Small intestine (tissue), 7 donors: ENCODE results near the gene ZBTB4. TPM values are rescaled to one million over a fixed set of nuclear protein-coding genes. Genes with fewer than 3 reads are reported as not detected.

ENCODE experiments used
- DNase-seq, 2 donors: peaks; one replicate each; pipeline versions ENCODE4 v3.0.0 to v3.0.0-alpha.2; 2013
- FAIRE-seq: peaks from 2 replicates; lab custom pipeline; 2012; peaks lifted over from hg19 to GRCh38; lab: Jason Lieb, UNC
- H3K27ac ChIP-seq, 3 donors: one replicate each; pipeline ENCODE4 v1.5.1; 2013; ENCODE audit warnings: low read length in 2 of 3, mild to moderate bottlenecking in 2 of 3, control low read depth in 1 of 3, inconsistent platforms in 1 of 3, low read depth in 1 of 3, moderate library complexity in 1 of 3
- H3K27me3 ChIP-seq, 3 donors: one replicate each; pipeline ENCODE4 v1.6.1; 2013; ENCODE audit warnings: low read length in 3 of 3, inconsistent platforms in 1 of 3; ENCODE audit not compliant: control insufficient read depth in 3 of 3, insufficient read depth in 3 of 3
- H3K36me3 ChIP-seq, 3 donors: one replicate each; pipeline ENCODE4 v1.6.1; 2013; ENCODE audit warnings: low read length in 3 of 3, inconsistent platforms in 1 of 3, low read depth in 1 of 3, mild to moderate bottlenecking in 1 of 3, moderate library complexity in 1 of 3; ENCODE audit not compliant: control insufficient read depth in 3 of 3, insufficient read depth in 2 of 3
- H3K4me1 ChIP-seq, 3 donors: one replicate each; pipeline ENCODE4 v1.6.1; 2013; ENCODE audit warnings: low read length in 2 of 3, inconsistent platforms in 1 of 3, low read depth in 1 of 3, mild to moderate bottlenecking in 1 of 3, moderate library complexity in 1 of 3; ENCODE audit not compliant: control insufficient read depth in 3 of 3, insufficient read depth in 2 of 3
- H3K4me3 ChIP-seq, 3 donors: one replicate each; pipeline ENCODE4 v1.5.1; 2013; ENCODE audit warnings: low read length in 3 of 3, control low read depth in 1 of 3, inconsistent platforms in 1 of 3, low read depth in 1 of 3, mild to moderate bottlenecking in 1 of 3, moderate library complexity in 1 of 3
- H3K9me3 ChIP-seq, 2 donors: one replicate each; pipeline ENCODE4 v1.6.1; 2013; ENCODE audit warnings: low read depth in 1 of 2, low read length in 1 of 2; ENCODE audit not compliant: control insufficient read depth in 2 of 2, insufficient read depth in 1 of 2
- WGBS, 3 donors: extraction: QIAGEN DNeasy Blood & Tissue Kit; methylation state at CpG; one replicate each; pipeline ENCODE4 v1.1.7; 2013; 5-methylcytosine and 5-hydroxymethylcytosine counted together
- polyA plus RNA-seq, 4 donors: library from polyadenylated mRNA; stranded (reverse) in 3 of 4; unstranded in 1 of 4; fragments of 200-250 nt in 3 of 4; fragments of 120-200 nt in 1 of 4; gene quantifications; one replicate each; pipeline versions ENCODE4 v1.2.1 to v1.2.3, GENCODE V29; 2013
- donor health status: healthy with polysubstance abuse.
- donor health status: control.
- donor health status: control.
- donor health status: Bipolar disorder and iron deficiency.
- donor health status: healthy.

Gene ZBTB4
- polyA plus RNA-seq, 4 donors = 7.6 to 76.4 (median 12.4) TPM

DNA sequence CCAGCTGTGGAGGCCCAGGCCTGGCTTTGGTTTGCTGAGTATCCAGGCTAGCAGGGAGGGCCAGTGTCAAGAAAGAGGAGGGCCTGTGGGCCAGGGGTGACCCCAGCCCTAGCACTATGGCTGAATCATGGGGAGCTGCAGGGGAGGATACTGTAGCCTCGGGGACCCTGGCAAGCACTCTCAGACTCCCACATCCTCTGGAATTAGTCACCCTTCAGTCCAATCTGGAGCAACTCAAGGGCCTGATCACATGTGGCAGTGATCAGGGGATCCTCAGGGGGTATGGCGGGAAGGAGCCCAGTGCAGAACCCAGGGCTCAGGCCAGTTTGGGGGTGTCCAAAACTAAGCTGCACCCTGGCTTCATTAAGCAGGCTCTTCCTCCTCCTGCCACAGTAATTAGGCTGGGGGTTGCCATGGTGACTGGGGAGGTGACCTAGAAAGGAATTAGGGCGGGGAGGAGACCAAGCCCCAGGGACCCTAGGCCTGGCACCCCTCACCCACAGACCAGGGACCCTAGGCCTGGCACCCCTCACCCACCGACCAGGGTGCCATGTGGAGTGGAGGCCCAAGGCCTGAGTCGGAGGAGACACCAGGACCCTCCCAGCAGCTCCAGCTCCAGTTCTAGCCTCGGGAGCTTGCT is 66.0 kb downstream of the ZBTB4 start:
- DNase-seq (no peak), FAIRE-seq (no peak)
- Histone ChIP-seq H3K4me3 (no peak overlapping the region), H3K27ac (no peak overlapping the region), H3K27me3 (peaks cover 0 to 20% (median 0%) of the 10 kb centered on the region in 3 donors), H3K36me3 (peaks cover 0 to 18% (median 0%) of the 10 kb centered on the region in 3 donors), H3K9me3 (no peaks in the 10 kb centered on the region), H3K4me1 (no peaks in the 10 kb centered on the region)
- 73 to 82% (median 77%) methylated on average over 6 of the region's 6 CpGs for WGBS, 3 donors

DNA sequence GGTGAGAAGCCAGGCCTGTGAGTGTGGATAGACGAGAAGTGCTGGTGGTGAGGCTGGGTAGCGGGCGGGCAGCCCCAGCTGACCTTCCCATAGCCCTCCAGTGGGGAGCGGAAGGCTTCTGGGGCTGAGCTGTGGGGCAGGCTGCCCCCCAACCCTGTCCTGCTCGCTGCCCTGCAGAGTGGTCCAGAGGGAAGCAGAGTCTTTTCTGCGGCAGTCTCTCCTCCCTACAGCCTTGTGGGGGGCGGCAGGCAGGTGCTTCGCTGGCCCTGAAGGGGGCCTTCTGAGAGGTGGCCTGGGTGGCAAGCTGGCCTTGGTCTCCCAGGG is 68.0 kb downstream of the ZBTB4 start:
- WGBS, 3 donors = 88 to 97% (median 89%) methylated on average over 4 to 8 of the region's 8 CpGs

DNA sequence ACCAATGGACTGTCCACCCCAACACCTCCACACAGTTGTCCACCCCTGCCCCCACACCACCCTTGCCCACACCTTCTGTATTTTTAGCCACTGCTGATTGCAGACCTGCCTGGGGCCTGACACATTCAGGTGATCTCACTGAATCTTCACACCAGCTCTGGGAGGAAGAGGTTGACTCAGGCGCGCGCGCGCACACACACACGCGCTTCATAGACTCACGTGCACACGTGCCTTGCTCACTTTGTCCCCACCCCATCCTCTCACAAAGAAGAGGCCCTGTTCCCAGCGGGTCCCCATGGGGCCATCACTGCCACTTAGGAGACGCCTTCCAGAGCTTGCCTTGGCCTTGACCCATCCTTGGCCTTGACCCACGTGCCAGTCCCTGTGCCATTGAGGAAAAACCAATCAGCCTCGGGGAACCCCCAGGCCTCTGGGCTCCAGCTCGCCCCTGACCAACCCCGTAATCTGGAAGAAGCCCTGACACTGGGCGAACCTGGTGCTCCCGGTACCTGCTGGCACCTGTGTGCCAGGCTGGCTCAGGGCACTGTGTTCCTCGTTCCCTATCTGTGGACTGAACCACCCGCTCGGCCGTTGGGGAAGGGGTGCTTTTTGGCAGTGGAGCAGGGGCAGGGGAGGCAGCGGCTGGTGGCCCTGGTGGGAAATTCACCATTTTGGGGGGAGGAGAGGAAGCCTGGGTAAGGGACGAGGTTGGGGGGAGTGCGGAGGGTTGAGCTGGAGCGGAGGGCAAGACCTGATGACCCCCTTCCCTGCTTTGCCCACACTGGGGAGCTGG is 68.6 kb downstream of the ZBTB4 start:
- Histone ChIP-seq H3K4me3 (no peak overlapping the region), H3K9me3 (no peaks in the 10 kb centered on the region), H3K27ac (no peak overlapping the region), H3K36me3 (peaks cover 0 to 18% (median 0%) of the 10 kb centered on the region in 3 donors), H3K4me1 (no peaks in the 10 kb centered on the region), H3K27me3 (peaks cover 0 to 40% (median 0%) of the 10 kb centered on the region in 3 donors)
- 75 to 85% (median 79%) methylated on average over 25 of the region's 25 CpGs for WGBS, 3 donors
- DNase-seq (no peak), FAIRE-seq (no peak)

More for the DNA sequence above, 68.0 kb downstream of the ZBTB4 start:
- DNase-seq (no peak), FAIRE-seq (no peak)
- Histone ChIP-seq H3K27me3 (peaks cover 0 to 34% (median 0%) of the 10 kb centered on the region in 3 donors), H3K9me3 (no peaks in the 10 kb centered on the region), H3K36me3 (peaks cover 0 to 18% (median 0%) of the 10 kb centered on the region in 3 donors), H3K27ac (no peak overlapping the region), H3K4me3 (no peak overlapping the region), H3K4me1 (no peaks in the 10 kb centered on the region)

DNA sequence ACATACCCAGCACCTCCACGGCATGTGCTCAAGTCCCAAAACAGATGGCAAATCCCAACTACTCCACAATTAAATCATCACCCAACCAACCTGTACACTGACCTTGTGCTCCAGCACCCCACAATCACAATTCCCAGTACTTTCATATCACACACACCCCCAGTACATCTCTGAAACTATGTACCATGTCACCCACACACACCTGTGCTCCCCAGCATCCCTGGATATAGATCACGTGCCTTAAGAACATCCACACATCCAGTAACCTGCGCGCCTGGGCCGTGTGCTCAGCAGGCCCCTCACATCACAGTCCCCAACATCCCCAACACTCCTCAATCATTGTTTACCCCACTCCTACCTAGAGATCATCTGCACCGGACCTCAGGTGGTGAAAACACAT is 69.7 kb downstream of the ZBTB4 start:
- H3K27ac ChIP-seq = no peak overlapping the region
- H3K36me3 ChIP-seq = peaks cover 0 to 13% (median 0%) of the 10 kb centered on the region in 3 donors
- no peaks in the 10 kb centered on the region for H3K9me3 ChIP-seq
- H3K4me1 ChIP-seq = peaks cover 0 to 4% (median 0%) of the 10 kb centered on the region in 3 donors
- H3K27me3 ChIP-seq = peaks cover 0 to 51% (median 0%) of the 10 kb centered on the region in 3 donors
- WGBS, 3 donors = 82 to 91% (median 90%) methylated on average over 6 of the region's 6 CpGs
- no peak overlapping the region for H3K4me3 ChIP-seq
- no peak for DNase-seq
- no peak for FAIRE-seq

Other genes with a start within 250 kb of the ZBTB4 start
- 10 to 100 TPM in 3 of 4 donors, 1 to 10 TPM in 1; 8.1 to 44.4 (median 16.0) TPM for gene DVL2, start 245.1 kb downstream of the ZBTB4 start, polyA plus RNA-seq
- gene PHF23, start 240.2 kb downstream of the ZBTB4 start, polyA plus RNA-seq = 10 to 100 TPM; 26.4 to 44.3 (median 36.0) TPM
- gene GABARAP, start 237.2 kb downstream of the ZBTB4 start, polyA plus RNA-seq = 1,000 to 10,000 TPM in 1 of 4 donors, 100 to 1,000 TPM in 3; 541 to 1,100 (median 797) TPM
- gene CTDNEP1, start 227.9 kb downstream of the ZBTB4 start, polyA plus RNA-seq = 100 to 1,000 TPM in 2 of 4 donors, 10 to 100 TPM in 2; 70.0 to 132 (median 89.3) TPM
- 10 to 100 TPM; 31.3 to 84.6 (median 45.4) TPM for gene ELP5, start 227.4 kb downstream of the ZBTB4 start, polyA plus RNA-seq
- gene CLDN7, start 217.2 kb downstream of the ZBTB4 start, polyA plus RNA-seq = 100 to 1,000 TPM; 309 to 561 (median 332) TPM
- 1 to 10 TPM in 2 of 4 donors, under 1 TPM in 2; 0.31 to 5.0 (median 1.2) TPM for gene SLC2A4, start 197.9 kb downstream of the ZBTB4 start, polyA plus RNA-seq
- gene YBX2, start 185.0 kb downstream of the ZBTB4 start, polyA plus RNA-seq = 10 to 100 TPM in 2 of 4 donors, 1 to 10 TPM in 2; 4.0 to 49.6 (median 11.1) TPM
- 100 to 1,000 TPM; 238 to 606 (median 340) TPM for gene EIF5A, start 172.0 kb downstream of the ZBTB4 start, polyA plus RNA-seq
- 100 to 1,000 TPM in 2 of 4 donors, 10 to 100 TPM in 2; 48.3 to 152 (median 86.3) TPM for gene GPS2, start 164.3 kb downstream of the ZBTB4 start, polyA plus RNA-seq
- gene NEURL4, start 150.3 kb downstream of the ZBTB4 start, polyA plus RNA-seq = 10 to 100 TPM; 14.3 to 36.9 (median 22.7) TPM
- gene ACAP1, start 143.1 kb downstream of the ZBTB4 start, polyA plus RNA-seq = 10 to 100 TPM in 1 of 4 donors, 1 to 10 TPM in 3; 3.8 to 43.5 (median 8.5) TPM
- 1 to 10 TPM; 6.0 to 8.6 (median 7.9) TPM for gene KCTD11, start 127.5 kb downstream of the ZBTB4 start, polyA plus RNA-seq
- gene TMEM95, start 124.5 kb downstream of the ZBTB4 start, polyA plus RNA-seq = not detected
- gene TNK1, start 98.5 kb downstream of the ZBTB4 start, polyA plus RNA-seq = 10 to 100 TPM in 2 of 4 donors, 1 to 10 TPM in 2; 8.8 to 16.3 (median 10.7) TPM
- gene PLSCR3, start 85.1 kb downstream of the ZBTB4 start, polyA plus RNA-seq = 10 to 100 TPM in 3 of 4 donors, 1 to 10 TPM in 1; 6.3 to 18.0 (median 13.6) TPM
- gene TMEM256, start 75.5 kb downstream of the ZBTB4 start, polyA plus RNA-seq = 100 to 1,000 TPM; 193 to 771 (median 385) TPM
- 1 to 10 TPM in 2 of 4 donors, under 1 TPM in 2; 0.22 to 6.1 (median 2.6) TPM for gene NLGN2, start 71.8 kb downstream of the ZBTB4 start, polyA plus RNA-seq
- not detected for gene SPEM1, start 59.3 kb downstream of the ZBTB4 start, polyA plus RNA-seq
- not detected for gene SPEM2, start 54.0 kb downstream of the ZBTB4 start, polyA plus RNA-seq
- gene SPEM3, start 50.8 kb downstream of the ZBTB4 start, polyA plus RNA-seq = not detected
- 10 to 100 TPM in 2 of 4 donors, 1 to 10 TPM in 2; 9.3 to 14.9 (median 10.2) TPM for gene TMEM102, start 44.2 kb downstream of the ZBTB4 start, polyA plus RNA-seq
- gene FGF11, start 40.1 kb downstream of the ZBTB4 start, polyA plus RNA-seq = under 1 TPM in 2 of 4 donors, not detected in 2; 0.61 to 0.86 TPM
- 10 to 100 TPM in 3 of 4 donors, 1 to 10 TPM in 1; 8.4 to 11.9 (median 10.4) TPM for gene CHRNB1, start 34.6 kb downstream of the ZBTB4 start, polyA plus RNA-seq
- gene SLC35G6, start 1.8 kb upstream of the ZBTB4 start, polyA plus RNA-seq = under 1 TPM in 1 of 4 donors, not detected in 3; 0.49 TPM
- gene POLR2A, start 4.7 kb upstream of the ZBTB4 start, polyA plus RNA-seq = 100 to 1,000 TPM in 1 of 4 donors, 10 to 100 TPM in 2, 1 to 10 TPM in 1; 10.0 to 104 (median 20.8) TPM
- 10 to 100 TPM in 3 of 4 donors, 1 to 10 TPM in 1; 8.1 to 31.1 (median 22.1) TPM for gene TNFSF12, start 69.4 kb upstream of the ZBTB4 start, polyA plus RNA-seq
- 100 to 1,000 TPM in 1 of 4 donors, 10 to 100 TPM in 3; 23.0 to 107 (median 28.5) TPM for gene TNFSF13, start 79.1 kb upstream of the ZBTB4 start, polyA plus RNA-seq
- 10 to 100 TPM; 39.8 to 66.7 (median 53.3) TPM for gene SENP3, start 82.3 kb upstream of the ZBTB4 start, polyA plus RNA-seq
- 100 to 1,000 TPM in 3 of 4 donors, 10 to 100 TPM in 1; 60.2 to 708 (median 171) TPM for gene CD68, start 100.0 kb upstream of the ZBTB4 start, polyA plus RNA-seq
- 100 to 1,000 TPM in 2 of 4 donors, 10 to 100 TPM in 2; 69.7 to 126 (median 96.4) TPM for gene MPDU1, start 104.2 kb upstream of the ZBTB4 start, polyA plus RNA-seq
- 1 to 10 TPM in 2 of 4 donors, not detected in 2; 1.2 to 1.3 TPM for gene SOX15, start 110.5 kb upstream of the ZBTB4 start, polyA plus RNA-seq
- gene FXR2, start 135.3 kb upstream of the ZBTB4 start, polyA plus RNA-seq = 10 to 100 TPM; 25.1 to 41.1 (median 30.9) TPM
- 1,000 to 10,000 TPM in 2 of 4 donors, 100 to 1,000 TPM in 2; 204 to 1,210 (median 689) TPM for gene SAT2, start 148.2 kb upstream of the ZBTB4 start, polyA plus RNA-seq
- gene SHBG, start 150.5 kb upstream of the ZBTB4 start, polyA plus RNA-seq = 10 to 100 TPM in 3 of 4 donors, 1 to 10 TPM in 1; 2.6 to 38.8 (median 20.6) TPM
- 1 to 10 TPM in 2 of 4 donors, not detected in 2; 1.1 to 1.9 TPM for gene ATP1B2, start 171.3 kb upstream of the ZBTB4 start, polyA plus RNA-seq
- 10 to 100 TPM in 2 of 4 donors, 1 to 10 TPM in 2; 8.7 to 51.8 (median 26.3) TPM for gene TP53, start 207.9 kb upstream of the ZBTB4 start, polyA plus RNA-seq
- gene WRAP53, start 208.8 kb upstream of the ZBTB4 start, polyA plus RNA-seq = 10 to 100 TPM in 3 of 4 donors, 1 to 10 TPM in 1; 7.1 to 17.7 (median 11.2) TPM
- gene EFNB3, start 225.6 kb upstream of the ZBTB4 start, polyA plus RNA-seq = 1 to 10 TPM in 2 of 4 donors, not detected in 2; 1.1 to 2.0 TPM
- gene DNAH2, start 238.1 kb upstream of the ZBTB4 start, polyA plus RNA-seq = under 1 TPM in 2 of 4 donors, not detected in 2; 0.04 to 0.09 TPM